NCI-H2196 (cell line): ENCODE results near the gene SPATA25.

Experiments
- DNase-seq: peaks from one replicate; lab custom pipeline; 2025; ENCODE audit not compliant: unreplicated experiment; lab: John Stamatoyannopoulos, UW

SPATA25 gene

DNA sequence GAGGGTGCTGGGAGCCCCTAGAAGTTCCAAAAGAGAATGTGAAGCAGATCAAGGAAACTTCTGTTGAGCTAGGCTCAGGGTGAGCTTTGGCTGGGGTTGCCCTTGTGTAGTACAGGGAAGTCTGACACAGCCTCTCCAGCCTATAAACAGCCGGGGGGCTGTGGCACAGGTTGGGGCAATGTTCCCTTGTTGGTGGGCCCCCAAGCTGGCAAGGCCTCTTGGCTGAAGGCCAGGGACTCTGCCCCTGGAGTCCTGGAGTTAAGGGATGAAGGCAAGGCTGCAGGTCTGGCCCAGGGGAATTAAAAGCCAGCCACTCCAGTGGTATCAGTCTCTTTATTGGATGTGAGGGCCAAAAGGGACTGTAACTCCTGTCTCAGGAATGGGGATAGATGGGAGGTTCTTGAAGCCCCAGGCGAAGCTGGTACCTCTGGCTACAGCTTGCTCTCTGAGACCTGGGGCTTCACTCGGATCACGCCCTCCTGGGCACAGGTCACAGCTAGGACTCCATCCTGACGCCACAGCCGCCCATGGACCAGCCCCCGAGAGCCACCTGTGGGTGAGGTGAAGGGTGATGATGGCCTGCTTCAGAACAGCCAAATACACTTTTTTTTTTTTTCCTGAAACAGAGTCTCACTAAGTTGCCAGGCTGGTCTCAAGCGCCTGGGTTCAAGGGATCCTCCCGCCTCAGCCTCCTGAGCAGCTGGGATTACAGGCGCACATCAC, 45.9 kb downstream of the SPATA25 start:
- DNase-seq = no peak

DNA sequence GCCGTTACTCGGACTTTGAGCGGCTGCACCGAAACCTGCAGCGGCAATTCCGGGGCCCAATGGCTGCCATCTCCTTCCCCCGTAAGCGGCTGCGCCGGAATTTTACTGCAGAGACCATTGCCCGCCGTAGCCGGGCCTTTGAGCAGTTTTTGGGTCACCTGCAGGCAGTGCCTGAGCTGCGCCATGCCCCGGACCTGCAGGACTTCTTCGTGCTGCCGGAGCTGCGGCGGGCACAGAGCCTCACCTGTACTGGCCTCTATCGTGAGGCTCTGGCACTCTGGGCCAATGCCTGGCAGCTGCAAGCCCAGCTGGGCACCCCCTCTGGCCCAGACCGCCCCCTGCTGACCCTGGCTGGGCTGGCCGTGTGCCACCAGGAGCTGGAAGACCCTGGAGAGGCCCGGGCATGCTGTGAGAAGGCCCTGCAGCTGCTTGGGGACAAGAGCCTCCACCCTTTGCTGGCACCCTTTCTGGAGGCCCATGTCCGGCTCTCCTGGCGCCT, 46.7 kb downstream of the SPATA25 start:
- no peak for DNase-seq

DNA sequence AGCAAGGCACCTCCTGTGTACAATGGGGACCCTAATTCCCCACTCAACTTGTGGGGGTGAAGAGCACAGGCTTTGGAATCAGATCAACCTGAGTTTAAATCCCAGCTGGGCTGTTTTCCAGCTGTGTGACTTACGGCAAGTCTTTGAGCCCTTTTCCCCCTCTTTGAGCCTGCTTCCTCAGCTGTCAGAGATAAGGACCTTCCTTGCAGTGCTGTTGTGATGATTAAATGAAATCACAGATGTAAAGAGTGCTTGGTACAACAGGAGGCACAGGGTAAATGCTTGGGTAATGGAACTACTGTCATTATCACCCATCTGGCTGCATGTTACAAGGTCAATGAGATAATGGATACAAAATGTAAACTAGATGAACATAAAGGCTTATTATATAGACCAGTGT, 50.6 kb downstream of the SPATA25 start:
- no peak for DNase-seq
